AG09309 (cell line): Measurements from ENCODE around the gene ETF1.

ENCODE experiments used
- DNase-seq: peaks from one replicate; pipeline ENCODE4 v3.0.0-alpha.2; 2010; ENCODE audit warnings: low read depth
- H3K4me3 ChIP-seq: 2 replicates; pipeline ENCODE4 v1.5.1; 2011; ENCODE audit warnings: mild to moderate bottlenecking, low read depth, low read length, moderate library complexity; ENCODE audit not compliant: control insufficient read depth
- CTCF ChIP-seq: IDR thresholded peaks from 2 replicates; pipeline ENCODE4 v1.5.1; 2011; ENCODE audit warnings: mild to moderate bottlenecking, low read depth, low read length, inconsistent platforms; ENCODE audit not compliant: insufficient read depth, control insufficient read depth; ENCODE audit errors: missing control alignments

Gene ETF1

GRCh38 chr5:138468966-138469539, 74.0 kb downstream of the ETF1 start:
- peak; percentile 64 for DNase-seq
- no peak overlapping the region for H3K4me3 ChIP-seq
- TF ChIP-seq CTCF, result no peak

GRCh38 chr5:138468133-138468965, 74.7 kb downstream of the ETF1 start:
- peak; percentile 35 for DNase-seq
- H3K4me3 ChIP-seq, result no peak overlapping the region
- TF ChIP-seq CTCF, result no peak

- H3K4me3 ChIP-seq, result no peak overlapping the region; the same call in none of the 2 replicates
- DNase-seq, result peak; percentile 14
Observed at GRCh38 chr5:138467711-138468132, 75.3 kb downstream of the ETF1 start.

GRCh38 chr5:138466900-138467710, 75.9 kb downstream of the ETF1 start:
- DNase-seq, result peak; percentile 18
- peak overlapping the region; percentile 58 for H3K4me3 ChIP-seq
- no peak for TF ChIP-seq CTCF

More at GRCh38 chr5:138467711-138468132, 75.3 kb downstream of the ETF1 start:
- no peak for TF ChIP-seq CTCF

- H3K4me3 ChIP-seq, result peak overlapping the region; percentile 58
- TF ChIP-seq CTCF, result no peak
- peak; percentile 18 for DNase-seq
Observed at GRCh38 chr5:138466125-138466899, 76.7 kb downstream of the ETF1 start.
